ENCODE results near the gene RPS6KB2.
"Not testable (repeated sequence)": the region's sequence is repeated elsewhere in the genome, so short reads cannot be mapped to it uniquely, and the experiment has no call there.

Gene RPS6KB2

GRCh38 chr11:67453816-67454732 is 25.8 kb downstream of the RPS6KB2 start:
- no peak for TF ChIP-seq TAF1 (IDR thresholded peaks at IDR 0.05; ENCODE audit: low read depth, low read length)
- no peak for TF ChIP-seq PAX5 (IDR thresholded peaks at IDR 0.05; ENCODE audit: insufficient read depth, low read length, severe bottlenecking)
- TF ChIP-seq POLR2A (IDR thresholded peaks at IDR 0.05; ENCODE audit: low read depth, low read length): 0 out of 2 replicates have a peak, but pooled peaks have one; percentile 11
- TF ChIP-seq POLR2AphosphoS5 (IDR thresholded peaks at IDR 0.05; ENCODE audit: low read depth, low read length): no peak
- FAIRE-seq: no peak
- no peak for DNase-seq (ENCODE audit: insufficient read length, low spot score)

GRCh38 chr11:67455054-67455453 is 26.8 kb downstream of the RPS6KB2 start, which contains the start of gene CABP4:
Gene CABP4, plus strand, starts transcription at chr11:67455354. Its CDS starts 70 bp downstream, at chr11:67455424.
- FAIRE-seq (no peak), DNase-seq (ENCODE audit: insufficient read length, low spot score) (no peak)
- no peak for TF ChIP-seq POLR2A (IDR thresholded peaks at IDR 0.05; ENCODE audit: low read depth, low read length)
- TF ChIP-seq PAX5 (IDR thresholded peaks at IDR 0.05; ENCODE audit: insufficient read depth, low read length, severe bottlenecking): no peak
- TF ChIP-seq SPI1 (IDR thresholded peaks at IDR 0.05; ENCODE audit: low read depth, low read length): no peak
- no peak for TF ChIP-seq TAF1 (IDR thresholded peaks at IDR 0.05; ENCODE audit: low read depth, low read length)
- no peak for TF ChIP-seq POLR2AphosphoS5 (IDR thresholded peaks at IDR 0.05; ENCODE audit: low read depth, low read length)

- FAIRE-seq (no peak), DNase-seq (ENCODE audit: insufficient read length, low spot score) (no peak)
- TF ChIP-seq POU2F2 (IDR thresholded peaks at IDR 0.05; ENCODE audit: low read depth, low read length) (no peak), TAF1 (IDR thresholded peaks at IDR 0.05; ENCODE audit: low read depth, low read length) (no peak), SPI1 (IDR thresholded peaks at IDR 0.05; ENCODE audit: low read depth, low read length) (no peak), POLR2AphosphoS5 (IDR thresholded peaks at IDR 0.05; ENCODE audit: low read depth, low read length) (no peak), POLR2A (IDR thresholded peaks at IDR 0.05; ENCODE audit: low read depth, low read length) (no peak), PAX5 (IDR thresholded peaks at IDR 0.05; ENCODE audit: insufficient read depth, low read length, severe bottlenecking) (no peak)
Measured at GRCh38 chr11:67456068-67456705, 27.9 kb downstream of the RPS6KB2 start.

- TF ChIP-seq PAX5 (IDR thresholded peaks at IDR 0.05; ENCODE audit: insufficient read depth, low read length, severe bottlenecking): no peak
- TF ChIP-seq TAF1 (IDR thresholded peaks at IDR 0.05; ENCODE audit: low read depth, low read length): no peak
- TF ChIP-seq POLR2AphosphoS5 (IDR thresholded peaks at IDR 0.05; ENCODE audit: low read depth, low read length): no peak
- no peak for TF ChIP-seq POLR2A (IDR thresholded peaks at IDR 0.05; ENCODE audit: low read depth, low read length)
- no peak for TF ChIP-seq SPI1 (IDR thresholded peaks at IDR 0.05; ENCODE audit: low read depth, low read length)
- no peak for TF ChIP-seq POU2F2 (IDR thresholded peaks at IDR 0.05; ENCODE audit: low read depth, low read length)
- no peak for DNase-seq (ENCODE audit: insufficient read length, low spot score)
Measured at GRCh38 chr11:67457453-67457852, 29.2 kb downstream of the RPS6KB2 start.

GRCh38 chr11:67458266-67458665 is 30.0 kb downstream of the RPS6KB2 start:
- FAIRE-seq (no peak), DNase-seq (ENCODE audit: insufficient read length, low spot score) (no peak)
- TF ChIP-seq POU2F2 (IDR thresholded peaks at IDR 0.05; ENCODE audit: low read depth, low read length) (no peak), POLR2AphosphoS5 (IDR thresholded peaks at IDR 0.05; ENCODE audit: low read depth, low read length) (no peak), PAX5 (IDR thresholded peaks at IDR 0.05; ENCODE audit: insufficient read depth, low read length, severe bottlenecking) (no peak), TAF1 (IDR thresholded peaks at IDR 0.05; ENCODE audit: low read depth, low read length) (no peak), POLR2A (IDR thresholded peaks at IDR 0.05; ENCODE audit: low read depth, low read length) (no peak), SPI1 (IDR thresholded peaks at IDR 0.05; ENCODE audit: low read depth, low read length) (no peak)

More at GRCh38 chr11:67457453-67457852, 29.2 kb downstream of the RPS6KB2 start:
- no peak for FAIRE-seq

GRCh38 chr11:67463186-67463585 is 34.9 kb downstream of the RPS6KB2 start:
- no peak for DNase-seq (ENCODE audit: insufficient read length, low spot score)
- TF ChIP-seq POU2F2 (IDR thresholded peaks at IDR 0.05; ENCODE audit: low read depth, low read length) (no peak), POLR2AphosphoS5 (IDR thresholded peaks at IDR 0.05; ENCODE audit: low read depth, low read length) (no peak), SPI1 (IDR thresholded peaks at IDR 0.05; ENCODE audit: low read depth, low read length) (no peak)
- no peak for FAIRE-seq

GRCh38 chr11:67463680-67464410 is 35.6 kb downstream of the RPS6KB2 start:
- TF ChIP-seq TAF1 (IDR thresholded peaks at IDR 0.05; ENCODE audit: low read depth, low read length) (no peak), PAX5 (IDR thresholded peaks at IDR 0.05; ENCODE audit: insufficient read depth, low read length, severe bottlenecking) (no peak), POLR2A (IDR thresholded peaks at IDR 0.05; ENCODE audit: low read depth, low read length) (no peak), POU2F2 (IDR thresholded peaks at IDR 0.05; ENCODE audit: low read depth, low read length) (no peak)
- DNase-seq (ENCODE audit: insufficient read length, low spot score): no peak
- no peak for FAIRE-seq

GRCh38 chr11:67464411-67465188 is 36.3 kb downstream of the RPS6KB2 start:
- peak; percentile 95 for FAIRE-seq
- TF ChIP-seq TAF1 (IDR thresholded peaks at IDR 0.05; ENCODE audit: low read depth, low read length) (peak; percentile 70), SPI1 (IDR thresholded peaks at IDR 0.05; ENCODE audit: low read depth, low read length) (no peak), POLR2AphosphoS5 (IDR thresholded peaks at IDR 0.05; ENCODE audit: low read depth, low read length) (peak; percentile 71), POLR2A (IDR thresholded peaks at IDR 0.05; ENCODE audit: low read depth, low read length) (peak; percentile 78)
- peak; percentile 92 for DNase-seq (ENCODE audit: insufficient read length, low spot score)

GRCh38 chr11:67465189-67465510 is 36.9 kb downstream of the RPS6KB2 start:
- no peak for TF ChIP-seq SPI1 (IDR thresholded peaks at IDR 0.05; ENCODE audit: low read depth, low read length)
- TF ChIP-seq TAF1 (IDR thresholded peaks at IDR 0.05; ENCODE audit: low read depth, low read length): no peak
- no peak for TF ChIP-seq POLR2A (IDR thresholded peaks at IDR 0.05; ENCODE audit: low read depth, low read length)
- no peak for TF ChIP-seq PAX5 (IDR thresholded peaks at IDR 0.05; ENCODE audit: insufficient read depth, low read length, severe bottlenecking)
- TF ChIP-seq POLR2AphosphoS5 (IDR thresholded peaks at IDR 0.05; ENCODE audit: low read depth, low read length): no peak
- no peak for TF ChIP-seq POU2F2 (IDR thresholded peaks at IDR 0.05; ENCODE audit: low read depth, low read length)
- FAIRE-seq (no peak), DNase-seq (ENCODE audit: insufficient read length, low spot score) (no peak)

- FAIRE-seq; DNase-seq (ENCODE audit: insufficient read length, low spot score): not testable (repeated sequence)
Measured at GRCh38 chr11:67465530-67465929, 37.2 kb downstream of the RPS6KB2 start.

All from GM12891 (cell line).